ENCODE measurements around the gene IQGAP3. TPM values are rescaled to one million over a fixed set of nuclear protein-coding genes. Genes with fewer than 3 reads are reported as not detected.

Gene IQGAP3
- total RNA-seq, 4 donors from 2014 or later: 0.09 to 13.2 TPM; not detected in 2

DNA sequence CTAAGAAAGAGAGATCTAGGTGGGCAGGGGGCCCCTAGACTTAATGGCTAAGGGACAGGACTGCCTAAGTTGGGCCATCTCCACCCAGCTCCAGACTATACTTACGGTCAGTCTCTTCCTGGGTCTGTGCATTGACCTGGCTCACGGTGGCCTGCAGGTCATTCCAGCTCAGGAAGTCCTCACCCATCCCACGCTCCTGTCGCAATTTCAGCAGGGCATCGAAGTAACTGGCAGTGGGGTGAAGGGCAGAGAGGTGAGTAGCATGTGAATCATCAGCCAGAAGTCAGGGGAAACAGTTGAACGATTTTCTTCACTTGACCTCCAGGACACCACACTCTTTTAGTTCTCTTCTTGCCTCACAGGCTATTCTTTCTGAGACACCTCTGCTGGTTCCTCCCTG lies 20.5 kb downstream of the IQGAP3 start:
- no peak for DNase-seq
- intact Hi-C loops (cut with DNase I; ENCODE audit: low total_unique reads): no loop called here
- H3K4me1 ChIP-seq: no peaks in the 10 kb centered on the region
- H3K36me3 ChIP-seq: no peaks in the 10 kb centered on the region
- H3K27ac ChIP-seq: no peak overlapping the region
- H3K4me3 ChIP-seq: no peak overlapping the region
- H3K9me3 ChIP-seq: no peaks in the 10 kb centered on the region
- TF ChIP-seq, protein P1, sequence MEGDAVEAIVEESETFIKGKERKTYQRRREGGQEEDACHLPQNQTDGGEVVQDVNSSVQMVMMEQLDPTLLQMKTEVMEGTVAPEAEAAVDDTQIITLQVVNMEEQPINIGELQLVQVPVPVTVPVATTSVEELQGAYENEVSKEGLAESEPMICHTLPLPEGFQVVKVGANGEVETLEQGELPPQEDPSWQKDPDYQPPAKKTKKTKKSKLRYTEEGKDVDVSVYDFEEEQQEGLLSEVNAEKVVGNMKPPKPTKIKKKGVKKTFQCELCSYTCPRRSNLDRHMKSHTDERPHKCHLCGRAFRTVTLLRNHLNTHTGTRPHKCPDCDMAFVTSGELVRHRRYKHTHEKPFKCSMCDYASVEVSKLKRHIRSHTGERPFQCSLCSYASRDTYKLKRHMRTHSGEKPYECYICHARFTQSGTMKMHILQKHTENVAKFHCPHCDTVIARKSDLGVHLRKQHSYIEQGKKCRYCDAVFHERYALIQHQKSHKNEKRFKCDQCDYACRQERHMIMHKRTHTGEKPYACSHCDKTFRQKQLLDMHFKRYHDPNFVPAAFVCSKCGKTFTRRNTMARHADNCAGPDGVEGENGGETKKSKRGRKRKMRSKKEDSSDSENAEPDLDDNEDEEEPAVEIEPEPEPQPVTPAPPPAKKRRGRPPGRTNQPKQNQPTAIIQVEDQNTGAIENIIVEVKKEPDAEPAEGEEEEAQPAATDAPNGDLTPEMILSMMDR (IDR thresholded peaks at IDR 0.05): no peak
- TF ChIP-seq POLR2A (IDR thresholded peaks at IDR 0.05): no peak
- H3K27me3 ChIP-seq: no peaks in the 10 kb centered on the region

GRCh38 chr1:156551066-156551643 lies 21.2 kb downstream of the IQGAP3 start:
- Histone ChIP-seq H3K4me3 (no peak overlapping the region), H3K27me3 (no peaks in the 10 kb centered on the region), H3K27ac (no peak overlapping the region), H3K36me3 (no peaks in the 10 kb centered on the region), H3K9me3 (no peaks in the 10 kb centered on the region), H3K4me1 (no peaks in the 10 kb centered on the region)
- no peak for TF ChIP-seq POLR2A (IDR thresholded peaks at IDR 0.05)
- TF ChIP-seq, protein P1 (IDR thresholded peaks at IDR 0.05): no peak
- DNase-seq: no peak
- intact Hi-C loops (cut with DNase I; ENCODE audit: low total_unique reads): no loop called here

DNA sequence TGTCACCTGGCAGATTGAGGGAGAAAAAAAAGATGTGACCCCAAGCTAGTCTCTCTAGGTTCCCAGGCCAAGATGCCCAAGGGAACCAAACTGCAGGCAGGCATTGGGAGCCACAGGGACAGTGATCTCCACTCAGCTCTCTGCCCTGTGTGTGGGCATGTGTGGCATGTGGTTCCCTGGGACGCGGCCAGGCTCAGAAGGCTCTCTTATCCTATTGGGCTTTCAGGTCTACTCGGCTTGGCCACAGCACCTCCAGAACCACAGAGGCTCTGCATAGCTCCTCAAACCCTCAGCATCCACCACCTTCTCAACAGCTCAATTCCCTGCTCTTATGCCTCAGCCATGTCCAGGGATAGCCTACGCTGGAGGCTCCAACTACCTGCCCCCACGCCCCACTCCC lies 22.0 kb downstream of the IQGAP3 start:
- intact Hi-C loops (cut with DNase I; ENCODE audit: low total_unique reads): no loop called here
- no peaks in the 10 kb centered on the region for H3K36me3 ChIP-seq
- DNase-seq: no peak

GRCh38 chr1:156549831-156550230 lies 22.5 kb downstream of the IQGAP3 start:
- H3K9me3 ChIP-seq: no peaks in the 10 kb centered on the region
- TF ChIP-seq POLR2A (IDR thresholded peaks at IDR 0.05): no peak
- H3K4me3 ChIP-seq: no peak overlapping the region
- H3K27ac ChIP-seq: no peak overlapping the region
- intact Hi-C loops (cut with DNase I; ENCODE audit: low total_unique reads): no loop called here
- H3K27me3 ChIP-seq: no peaks in the 10 kb centered on the region
- DNase-seq: no peak
- no peaks in the 10 kb centered on the region for H3K4me1 ChIP-seq
- no peaks in the 10 kb centered on the region for H3K36me3 ChIP-seq

More for the DNA sequence above, 22.0 kb downstream of the IQGAP3 start:
- Histone ChIP-seq H3K4me3 (no peak overlapping the region), H3K27me3 (no peaks in the 10 kb centered on the region), H3K4me1 (no peaks in the 10 kb centered on the region), H3K27ac (no peak overlapping the region), H3K9me3 (no peaks in the 10 kb centered on the region)
- TF ChIP-seq, protein P1 (IDR thresholded peaks at IDR 0.05): no peak
- no peak for TF ChIP-seq POLR2A (IDR thresholded peaks at IDR 0.05)

- no peaks in the 10 kb centered on the region for H3K36me3 ChIP-seq
- H3K4me1 ChIP-seq: no peaks in the 10 kb centered on the region
- H3K4me3 ChIP-seq: no peak overlapping the region
- no peak for DNase-seq
- H3K27ac ChIP-seq: no peak overlapping the region
- H3K9me3 ChIP-seq: no peaks in the 10 kb centered on the region
- intact Hi-C loops (cut with DNase I; ENCODE audit: low total_unique reads): no loop called here
- H3K27me3 ChIP-seq: no peaks in the 10 kb centered on the region
- TF ChIP-seq, protein P1 (IDR thresholded peaks at IDR 0.05): no peak
- no peak for TF ChIP-seq POLR2A (IDR thresholded peaks at IDR 0.05)
These were observed 23.0 kb downstream of the IQGAP3 start for GRCh38 chr1:156549390-156549789.

- Histone ChIP-seq H3K27ac (no peak overlapping the region), H3K27me3 (no peaks in the 10 kb centered on the region), H3K36me3 (no peaks in the 10 kb centered on the region), H3K9me3 (no peaks in the 10 kb centered on the region), H3K4me1 (no peaks in the 10 kb centered on the region), H3K4me3 (no peak overlapping the region)
- DNase-seq: no peak
- TF ChIP-seq, protein P1 (IDR thresholded peaks at IDR 0.05): no peak
- TF ChIP-seq POLR2A (IDR thresholded peaks at IDR 0.05): no peak
- intact Hi-C loops (cut with DNase I; ENCODE audit: low total_unique reads): no loop called here
These were observed 24.4 kb downstream of the IQGAP3 start for GRCh38 chr1:156547982-156548381.

Measured in uterus (tissue), 4 donors.